Measurements from ENCODE around the gene MARK4. TPM values are rescaled to one million over a fixed set of nuclear protein-coding genes. Genes with fewer than 3 reads are reported as not detected.
A peak's percentile ranks its signal among the peaks of the same experiment; 100 is the strongest.

Gene MARK4
- total RNA-seq, 1 experiment from 2014 or later, result 37.7 TPM

DNA sequence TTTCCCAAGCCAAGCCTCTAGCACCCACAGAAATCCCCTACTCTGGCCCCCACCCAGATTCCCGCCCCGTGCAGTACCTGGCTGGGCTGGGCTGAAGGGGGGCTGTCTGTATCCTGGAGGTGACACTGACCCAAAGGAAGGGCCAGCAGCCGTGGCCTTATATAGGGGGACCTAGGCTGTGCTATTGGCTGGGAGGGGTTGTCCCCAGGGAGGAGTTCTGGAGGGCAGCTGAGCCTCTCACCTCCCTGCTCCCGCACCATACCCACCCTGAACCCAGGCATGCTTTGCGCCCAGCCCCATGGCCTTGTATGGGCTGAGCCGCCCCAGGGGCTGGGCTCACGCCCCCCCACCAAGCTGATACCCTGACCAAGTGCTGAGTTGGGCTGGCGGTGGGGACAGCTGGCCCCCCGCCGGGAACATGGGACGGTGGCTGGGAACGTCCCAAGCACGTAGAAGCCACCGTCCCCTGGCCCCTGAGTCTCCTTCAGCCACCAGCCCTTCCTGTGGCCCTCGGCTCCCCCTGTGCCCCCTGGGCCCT, 71.7 kb downstream of the MARK4 start, which contains the start of gene CKM:
Gene CKM (minus strand): TSS at position 132 of the 538 bp plus-strand sequence. CDS start 3,162 bp downstream, outside the sequence.
- TF ChIP-seq CBX3 (IDR thresholded peaks at IDR 0.05; ENCODE audit: low read depth) (no peak), SRF (IDR thresholded peaks at IDR 0.05; ENCODE audit: low read depth) (no peak), SIN3A (IDR thresholded peaks at IDR 0.05; ENCODE audit: low read depth) (no peak), POLR2A (IDR thresholded peaks at IDR 0.05; ENCODE audit: borderline replicate concordance, extremely low read depth, insufficient read depth, insufficient read length) (no peak), EGR1 (IDR thresholded peaks at IDR 0.05; ENCODE audit: low read depth) (no peak), EZH2phosphoT487 (IDR thresholded peaks at IDR 0.05; ENCODE audit: borderline replicate concordance) (no peak), CEBPB (IDR thresholded peaks at IDR 0.05; ENCODE audit: low read depth) (no peak), ZNF274 (IDR thresholded peaks at IDR 0.05; ENCODE audit: low read depth, low read length) (no peak), FOSL1 (IDR thresholded peaks at IDR 0.05; ENCODE audit: low read depth) (no peak), SP1 (IDR thresholded peaks at IDR 0.05; ENCODE audit: low read depth) (no peak)
- TF ChIP-seq, protein P1, sequence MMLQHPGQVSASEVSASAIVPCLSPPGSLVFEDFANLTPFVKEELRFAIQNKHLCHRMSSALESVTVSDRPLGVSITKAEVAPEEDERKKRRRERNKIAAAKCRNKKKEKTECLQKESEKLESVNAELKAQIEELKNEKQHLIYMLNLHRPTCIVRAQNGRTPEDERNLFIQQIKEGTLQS (IDR thresholded peaks at IDR 0.05), result no peak
- TF ChIP-seq, protein P2, sequence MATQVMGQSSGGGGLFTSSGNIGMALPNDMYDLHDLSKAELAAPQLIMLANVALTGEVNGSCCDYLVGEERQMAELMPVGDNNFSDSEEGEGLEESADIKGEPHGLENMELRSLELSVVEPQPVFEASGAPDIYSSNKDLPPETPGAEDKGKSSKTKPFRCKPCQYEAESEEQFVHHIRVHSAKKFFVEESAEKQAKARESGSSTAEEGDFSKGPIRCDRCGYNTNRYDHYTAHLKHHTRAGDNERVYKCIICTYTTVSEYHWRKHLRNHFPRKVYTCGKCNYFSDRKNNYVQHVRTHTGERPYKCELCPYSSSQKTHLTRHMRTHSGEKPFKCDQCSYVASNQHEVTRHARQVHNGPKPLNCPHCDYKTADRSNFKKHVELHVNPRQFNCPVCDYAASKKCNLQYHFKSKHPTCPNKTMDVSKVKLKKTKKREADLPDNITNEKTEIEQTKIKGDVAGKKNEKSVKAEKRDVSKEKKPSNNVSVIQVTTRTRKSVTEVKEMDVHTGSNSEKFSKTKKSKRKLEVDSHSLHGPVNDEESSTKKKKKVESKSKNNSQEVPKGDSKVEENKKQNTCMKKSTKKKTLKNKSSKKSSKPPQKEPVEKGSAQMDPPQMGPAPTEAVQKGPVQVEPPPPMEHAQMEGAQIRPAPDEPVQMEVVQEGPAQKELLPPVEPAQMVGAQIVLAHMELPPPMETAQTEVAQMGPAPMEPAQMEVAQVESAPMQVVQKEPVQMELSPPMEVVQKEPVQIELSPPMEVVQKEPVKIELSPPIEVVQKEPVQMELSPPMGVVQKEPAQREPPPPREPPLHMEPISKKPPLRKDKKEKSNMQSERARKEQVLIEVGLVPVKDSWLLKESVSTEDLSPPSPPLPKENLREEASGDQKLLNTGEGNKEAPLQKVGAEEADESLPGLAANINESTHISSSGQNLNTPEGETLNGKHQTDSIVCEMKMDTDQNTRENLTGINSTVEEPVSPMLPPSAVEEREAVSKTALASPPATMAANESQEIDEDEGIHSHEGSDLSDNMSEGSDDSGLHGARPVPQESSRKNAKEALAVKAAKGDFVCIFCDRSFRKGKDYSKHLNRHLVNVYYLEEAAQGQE (IDR thresholded peaks at IDR 0.05; ENCODE audit: low read depth), result no peak
- BruUV-seq (replicated peaks), result no TSS peak
- Histone ChIP-seq H3K79me2 (ENCODE audit: insufficient read depth, low read length) (no peaks in the 10 kb centered on the region), H2AFZ (ENCODE audit: low read depth, low read length, poor library complexity, severe bottlenecking) (no peak within 1 kb of the TSS), H3K4me3 (replicated peaks in 1 of 2; ENCODE audit: low read depth in 1 of 2, low read length in 2 of 2) (no peak within 1 kb of the TSS), H4K20me1 (ENCODE audit: insufficient read depth) (no peaks in the 10 kb centered on the region), H3K27ac (ENCODE audit: low read depth, low read length) (no peak within 1 kb of the TSS; the same call in 1 of the 2 replicates), H3K4me2 (ENCODE audit: low read length) (peak within 1 kb of the TSS; percentile 59; the same call in 1 of the 2 replicates), H3K9me2 (ENCODE audit: insufficient read depth) (no peaks in the 10 kb centered on the region), H3K9me3 (ENCODE audit: control insufficient read depth in 1 of 2, insufficient read depth in 1 of 2, low read depth in 1 of 2, low read length in 2 of 2) (no peaks in the 10 kb centered on the region), H3K36me3 (ENCODE audit: control insufficient read depth in 1 of 2, insufficient read depth in 2 of 2, low read length in 2 of 2) (no peaks in the 10 kb centered on the region), H3K4me1 (ENCODE audit: control insufficient read depth in 1 of 2, insufficient read depth in 2 of 2, low read length in 2 of 2) (peaks cover 23 to 29% of the 10 kb centered on the region in 2 experiments), H3K9ac (ENCODE audit: low read length) (no peak within 1 kb of the TSS), H3K27me3 (ENCODE audit: insufficient read depth, low read length) (no peaks in the 10 kb centered on the region)
- ChIA-PET CTCF (no interaction called here), POLR2A (no interaction called here), RAD21 (ENCODE audit: low non-redundant PET in 1 of 2, low total read pairs in 2 of 2, uncharacterized antibody in 2 of 2, unreplicated experiment in 2 of 2) (no interaction called here)
- intact Hi-C loops (cut with micrococcal nuclease), result no loop called here
- no peak for ATAC-seq
- no peak for DNase-seq (ENCODE audit: low read depth, low spot score)
